Hepatocyte (in vitro differentiated cells): Measurements from ENCODE around the gene NECTIN3. TPM values are rescaled to one million over a fixed set of nuclear protein-coding genes. Genes with fewer than 3 reads are reported as not detected.

Source experiments
- DNase-seq: peaks from one replicate; pipeline ENCODE4 v3.0.0-alpha.2; 2016; ENCODE audit warnings: low spot score
- H2AFZ ChIP-seq: fragments of 200-600 bp; sonication (generic); 2 replicates; pipeline ENCODE4 v1.6.0; 2016; ENCODE audit warnings: antibody characterized with exemption, mild to moderate bottlenecking
- H3K27ac ChIP-seq: fragments of 200-600 bp; sonication (generic); 2 replicates; pipeline ENCODE4 v1.5.1; 2016; ENCODE audit warnings: mild to moderate bottlenecking
- H3K27me3 ChIP-seq: fragments of 200-600 bp; sonication (generic); 2 replicates; pipeline ENCODE4 v1.6.1; 2016
- H3K36me3 ChIP-seq: fragments of 200-600 bp; sonication (generic); replicated peaks from 2 replicates; pipeline ENCODE4 v1.5.1; 2016; ENCODE audit warnings: low read depth; ENCODE audit not compliant: insufficient read depth
- H3K4me1 ChIP-seq: fragments of 200-600 bp; sonication (generic); 2 replicates; pipeline ENCODE4 v1.5.1; 2016; ENCODE audit warnings: mild to moderate bottlenecking, moderate library complexity; ENCODE audit not compliant: insufficient read depth
- H3K4me2 ChIP-seq: fragments of 200-600 bp; sonication (generic); 2 replicates; pipeline ENCODE4 v1.6.0; 2016
- H3K4me3 ChIP-seq: fragments of 200-600 bp; sonication (generic); 2 replicates; pipeline ENCODE4 v1.5.1; 2016; ENCODE audit warnings: mild to moderate bottlenecking
- H3K79me2 ChIP-seq: fragments of 200-600 bp; sonication (generic); 2 replicates; pipeline ENCODE4 v1.6.0; 2017; ENCODE audit warnings: mild to moderate bottlenecking
- H3K9me2 ChIP-seq: fragments of 200-600 bp; sonication (generic); replicated peaks from 2 replicates; pipeline ENCODE4 v1.6.0; 2017; ENCODE audit warnings: mild to moderate bottlenecking; ENCODE audit not compliant: insufficient read depth
- H3K9me3 ChIP-seq: fragments of 200-600 bp; sonication (generic); 2 replicates; pipeline ENCODE4 v1.5.1; 2016; ENCODE audit warnings: low read depth, mild to moderate bottlenecking
- H4K20me1 ChIP-seq: fragments of 200-600 bp; sonication (generic); 2 replicates; pipeline ENCODE4 v1.6.0; 2016; ENCODE audit warnings: mild to moderate bottlenecking; ENCODE audit not compliant: insufficient read depth, poor library complexity, severe bottlenecking
- EZH2 ChIP-seq: fragments of 200-600 bp; sonication (generic); IDR thresholded peaks from 2 replicates; pipeline ENCODE4 v1.6.1; 2016; ENCODE audit warnings: antibody characterized with exemption, mild to moderate bottlenecking, borderline replicate concordance
- EZH2phosphoT487 ChIP-seq: fragments of 200-600 bp; sonication (generic); IDR thresholded peaks from one replicate; pipeline ENCODE4 v1.6.1; 2018; ENCODE audit warnings: antibody characterized with exemption, mild to moderate bottlenecking, low read depth, moderate library complexity; ENCODE audit not compliant: unreplicated experiment, severe bottlenecking
- WGBS: methylation state at CpG from one replicate; pipeline ENCODE4 v1.1.6; 2016; ENCODE audit warnings: low lambda C conversion rate; ENCODE audit errors: missing lambda C conversion rate; 5-methylcytosine and 5-hydroxymethylcytosine counted together
- polyA plus RNA-seq: library from polyadenylated mRNA; unstranded; fragments of >200 nt; fragmentation: Nextera tagmentation; extraction: Ambion mirVana; gene quantifications from 2 replicates; pipeline ENCODE4 v1.2.1, GENCODE V29; 2016
- total RNA-seq: library from RNA; depleted of rRNA; stranded (reverse); fragments of >200 nt; gene quantifications from 2 replicates; pipeline ENCODE4 v1.2.3, GENCODE V29; 2014
- TF ChIP-seq, protein P1 (sequence below): fragments of 200-600 bp; sonication (generic); IDR thresholded peaks from 2 replicates; pipeline ENCODE4 v1.5.1; 2016; ENCODE audit warnings: antibody characterized with exemption, mild to moderate bottlenecking; ENCODE audit not compliant: poor library complexity

NECTIN3 gene
- total and polyA plus RNA-seq, 2 experiments from 2014 or later: 18.9 to 88.6 TPM

DNA sequence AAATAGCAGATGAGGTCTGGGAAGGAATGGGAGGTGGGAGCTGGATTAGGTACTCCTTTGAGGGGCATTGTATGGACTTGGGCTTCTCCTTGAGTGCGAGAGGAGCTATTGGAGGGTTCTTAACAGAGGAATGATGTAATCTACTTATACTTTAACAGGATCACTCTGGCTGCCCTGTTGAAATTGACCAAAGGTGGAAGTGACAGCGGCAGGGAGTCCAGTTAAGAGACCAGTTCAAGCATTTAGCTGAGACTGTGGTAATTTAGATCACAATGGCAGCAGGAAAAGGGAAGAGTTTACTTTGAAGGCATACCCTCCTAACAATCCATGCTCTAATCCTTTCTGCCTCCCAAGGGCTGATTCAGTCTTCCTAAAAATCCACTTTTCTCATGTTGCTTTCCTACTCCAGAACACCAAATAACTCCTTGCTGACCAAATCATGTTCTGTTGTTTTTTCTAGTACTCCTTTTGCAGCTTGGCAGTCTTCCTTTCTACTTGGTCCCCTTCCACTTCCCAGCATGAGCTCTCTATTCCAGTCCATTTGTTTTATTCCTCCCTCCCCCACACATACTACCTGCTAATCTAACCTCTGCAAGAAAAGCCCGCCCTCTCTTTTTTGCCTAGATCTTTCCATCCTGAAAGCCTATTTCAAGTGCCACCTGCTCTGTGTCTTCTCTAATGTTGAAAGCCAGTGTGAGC lies 139.4 kb downstream of the NECTIN3 start:
- Histone ChIP-seq H4K20me1 (no peaks in the 10 kb centered on the region), H3K36me3 (no peaks in the 10 kb centered on the region), H3K9me2 (no peaks in the 10 kb centered on the region), H3K4me3 (no peak overlapping the region), H3K27ac (no peak overlapping the region), H3K27me3 (no peaks in the 10 kb centered on the region), H2AFZ (no peak overlapping the region), H3K4me2 (no peak overlapping the region), H3K9me3 (no peaks in the 10 kb centered on the region), H3K4me1 (no peaks in the 10 kb centered on the region), H3K79me2 (no peaks in the 10 kb centered on the region)
- 81% methylated on average over 3 of the region's 3 CpGs for WGBS
- TF ChIP-seq EZH2phosphoT487: no peak
- TF ChIP-seq EZH2: no peak
- TF ChIP-seq, protein P1, sequence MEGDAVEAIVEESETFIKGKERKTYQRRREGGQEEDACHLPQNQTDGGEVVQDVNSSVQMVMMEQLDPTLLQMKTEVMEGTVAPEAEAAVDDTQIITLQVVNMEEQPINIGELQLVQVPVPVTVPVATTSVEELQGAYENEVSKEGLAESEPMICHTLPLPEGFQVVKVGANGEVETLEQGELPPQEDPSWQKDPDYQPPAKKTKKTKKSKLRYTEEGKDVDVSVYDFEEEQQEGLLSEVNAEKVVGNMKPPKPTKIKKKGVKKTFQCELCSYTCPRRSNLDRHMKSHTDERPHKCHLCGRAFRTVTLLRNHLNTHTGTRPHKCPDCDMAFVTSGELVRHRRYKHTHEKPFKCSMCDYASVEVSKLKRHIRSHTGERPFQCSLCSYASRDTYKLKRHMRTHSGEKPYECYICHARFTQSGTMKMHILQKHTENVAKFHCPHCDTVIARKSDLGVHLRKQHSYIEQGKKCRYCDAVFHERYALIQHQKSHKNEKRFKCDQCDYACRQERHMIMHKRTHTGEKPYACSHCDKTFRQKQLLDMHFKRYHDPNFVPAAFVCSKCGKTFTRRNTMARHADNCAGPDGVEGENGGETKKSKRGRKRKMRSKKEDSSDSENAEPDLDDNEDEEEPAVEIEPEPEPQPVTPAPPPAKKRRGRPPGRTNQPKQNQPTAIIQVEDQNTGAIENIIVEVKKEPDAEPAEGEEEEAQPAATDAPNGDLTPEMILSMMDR: no peak
- DNase-seq: no peak

DNA sequence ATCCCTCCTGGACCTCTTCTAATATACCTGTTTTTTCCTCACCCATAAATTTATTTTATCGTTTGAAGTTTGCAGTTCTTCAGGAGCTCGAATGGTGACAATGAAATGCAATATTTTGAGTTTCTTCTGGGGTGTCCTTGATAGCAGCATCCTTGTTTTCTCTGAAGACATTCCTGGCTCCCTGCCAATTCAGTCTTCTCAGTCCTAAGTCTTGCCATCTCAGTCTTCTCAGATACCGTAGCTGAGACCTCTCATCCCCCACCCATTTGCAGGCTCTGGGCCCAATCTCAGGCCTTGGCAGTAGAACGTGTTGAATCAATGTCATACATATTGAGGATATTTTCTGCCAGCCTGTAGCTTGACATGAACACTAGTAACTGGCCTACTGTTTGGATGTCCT lies 140.9 kb downstream of the NECTIN3 start:
- no peaks in the 10 kb centered on the region for H4K20me1 ChIP-seq
- no peak overlapping the region for H3K4me2 ChIP-seq
- TF ChIP-seq, protein P1: no peak
- TF ChIP-seq EZH2 (no peak), EZH2phosphoT487 (no peak)
- no peaks in the 10 kb centered on the region for H3K9me3 ChIP-seq
- no peak overlapping the region for H3K4me3 ChIP-seq
- no peaks in the 10 kb centered on the region for H3K36me3 ChIP-seq
- no peaks in the 10 kb centered on the region for H3K4me1 ChIP-seq
- no peaks in the 10 kb centered on the region for H3K27me3 ChIP-seq
- DNase-seq: no peak
- H2AFZ ChIP-seq: no peak overlapping the region
- H3K9me2 ChIP-seq: no peaks in the 10 kb centered on the region
- no peaks in the 10 kb centered on the region for H3K79me2 ChIP-seq
- 84% methylated on average over 4 of the region's 4 CpGs for WGBS
- H3K27ac ChIP-seq: no peak overlapping the region

DNA sequence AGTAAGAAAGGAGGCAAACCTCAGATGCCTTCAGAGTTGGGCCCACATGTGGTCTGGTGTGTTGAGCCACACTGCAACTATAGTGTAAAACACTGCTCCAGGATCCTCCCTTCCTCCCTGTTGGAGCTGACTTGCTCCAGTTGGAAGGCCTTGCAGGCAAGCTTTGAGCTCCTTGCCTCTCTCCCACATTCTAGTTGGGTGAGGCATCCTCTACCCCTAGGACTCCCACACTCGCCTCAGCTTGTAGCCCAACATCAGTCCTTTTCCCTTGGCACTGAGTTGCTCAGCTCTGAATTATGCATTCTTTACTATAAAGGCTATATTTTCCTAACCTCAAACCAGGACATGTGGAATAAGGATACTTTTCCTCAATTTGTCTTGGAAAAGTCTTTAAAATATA lies 143.9 kb downstream of the NECTIN3 start:
- WGBS: 91% methylated on average over 1 of the region's 1 CpG
- no peak overlapping the region for H2AFZ ChIP-seq
- no peaks in the 10 kb centered on the region for H3K36me3 ChIP-seq
- no peak overlapping the region for H3K27ac ChIP-seq
- no peak overlapping the region for H3K4me3 ChIP-seq
- no peaks in the 10 kb centered on the region for H3K27me3 ChIP-seq
- no peaks in the 10 kb centered on the region for H4K20me1 ChIP-seq
- H3K4me2 ChIP-seq: no peak overlapping the region
- no peaks in the 10 kb centered on the region for H3K9me2 ChIP-seq
- no peaks in the 10 kb centered on the region for H3K79me2 ChIP-seq
- DNase-seq: no peak
- H3K4me1 ChIP-seq: no peaks in the 10 kb centered on the region
- TF ChIP-seq, protein P1: no peak
- no peak for TF ChIP-seq EZH2
- TF ChIP-seq EZH2phosphoT487: no peak
- no peaks in the 10 kb centered on the region for H3K9me3 ChIP-seq
